Spleen (tissue), 7 donors: ENCODE results near the gene NTN1.
A peak's percentile ranks its signal among the peaks of the same experiment; 100 is the strongest.

ENCODE experiments used
- CTCF ChIP-seq, 11 experiments: fragments of 200-600 bp in 7 of 11; fragments of 450-650 bp in 4 of 11; sonication (generic) in 4 of 11; IDR thresholded peaks in 8 of 11; conservative IDR thresholded peaks in 3 of 11; 1 replicate in 7 of 11; 2 replicates in 4 of 11; pipeline versions ENCODE4 v1.4.0 to v1.8.0; 2016 to 2021; ENCODE audit warnings: antibody characterized with exemption in 11 of 11, inconsistent platforms in 4 of 11, mild to moderate bottlenecking in 1 of 11
- POLR2A ChIP-seq, 3 donors: fragments of 450-650 bp; IDR thresholded peaks; one replicate each; pipeline ENCODE4 v1.5.1; 2017; ENCODE audit warnings: antibody characterized with exemption in 3 of 3, mild to moderate bottlenecking in 1 of 3
- POLR2AphosphoS5 ChIP-seq, 3 donors: sonication (generic); formaldehyde crosslinking; IDR thresholded peaks; one replicate each; pipeline ENCODE4 v1.5.1; 2017; ENCODE audit warnings: antibody characterized with exemption in 3 of 3
- donor health status: DM: no; HTN: no; CAD: no; lungs with moderate emphysema.
- donor health status: DM: no; HTN: no; CAD: no.
- donor health status: DM: no; HTN: no; CAD: no.

- TF ChIP-seq CTCF (IDR thresholded peaks at IDR 0.05 in 8 of 11, conservative IDR thresholded peaks at IDR 0.05 in 3 of 11), result peak in 10 of 11 experiments; percentile 30 to 69 (median 50)
- no peak for TF ChIP-seq POLR2AphosphoS5 (IDR thresholded peaks at IDR 0.05)
- no peak for TF ChIP-seq POLR2A (IDR thresholded peaks at IDR 0.05)
These were observed 270.7 kb downstream of the NTN1 start for GRCh38 chr17:9291912-9292560.
